Natural killer cell (primary cell): ENCODE data around the gene IGFL4. TPM values are rescaled to one million over a fixed set of nuclear protein-coding genes. Genes with fewer than 3 reads are reported as not detected.
"Not testable (repeated sequence)": the region's sequence is repeated elsewhere in the genome, so short reads cannot be mapped to it uniquely, and the experiment has no call there.

ENCODE experiments used
- ATAC-seq, 3 donors: fragments of 150-1000 bp in 2 of 3; fragments of 200-7000 bp in 1 of 3; cut with Tn5 transposase; 1 replicate in 1 of 3; 2 replicates in 2 of 3; pipeline ENCODE4 v1.10.0; 2021; ENCODE audit warnings: mild to moderate bottlenecking in 2 of 3, moderate library complexity in 2 of 3
- DNase-seq, 2 donors: peaks; one replicate each; pipeline versions ENCODE4 v3.0.0 to v3.0.0-alpha.2; 2013 to 2021; ENCODE audit warnings: mixed read lengths in 1 of 2
- H3K27ac ChIP-seq: one replicate; pipeline ENCODE4 v1.5.1; 2013; ENCODE audit warnings: mild to moderate bottlenecking, low read length
- H3K27me3 ChIP-seq: one replicate; pipeline ENCODE4 v1.6.1; 2013; ENCODE audit warnings: low read length; ENCODE audit not compliant: control insufficient read depth, insufficient read depth
- H3K36me3 ChIP-seq: one replicate; pipeline ENCODE4 v1.6.1; 2013; ENCODE audit warnings: low read length; ENCODE audit not compliant: control insufficient read depth, insufficient read depth
- H3K4me1 ChIP-seq: one replicate; pipeline ENCODE4 v1.6.1; 2013; ENCODE audit warnings: low read length; ENCODE audit not compliant: control insufficient read depth, insufficient read depth
- H3K4me3 ChIP-seq: one replicate; pipeline ENCODE4 v1.5.1; 2013; ENCODE audit warnings: low read length
- H3K9me3 ChIP-seq: one replicate; pipeline ENCODE4 v1.6.1; 2013; ENCODE audit warnings: low read length; ENCODE audit not compliant: control insufficient read depth, insufficient read depth
- H3K27ac Mint-ChIP-seq, 2 donors: one replicate each; pipeline ENCODE4 v1.8.0; 2022; ENCODE audit warnings: mild to moderate bottlenecking in 2 of 2, mixed read lengths in 2 of 2, moderate library complexity in 1 of 2
- H3K27me3 Mint-ChIP-seq, 2 donors: one replicate each; pipeline ENCODE4 v1.8.0; 2022; ENCODE audit warnings: low read depth in 2 of 2, mixed read lengths in 2 of 2
- H3K36me3 Mint-ChIP-seq: one replicate; pipeline ENCODE4 v1.8.0; 2022; ENCODE audit warnings: mixed read lengths
- H3K4me1 Mint-ChIP-seq, 2 donors: one replicate each; pipeline ENCODE4 v1.8.0; 2022; ENCODE audit warnings: mixed read lengths in 2 of 2
- H3K4me3 Mint-ChIP-seq: one replicate; pipeline ENCODE4 v1.8.0; 2022; ENCODE audit warnings: mild to moderate bottlenecking, moderate library complexity, mixed read lengths
- H3K9me3 Mint-ChIP-seq, 2 donors: one replicate each; pipeline ENCODE4 v1.8.0; 2022; ENCODE audit warnings: mixed read lengths in 2 of 2
- WGBS: methylation state at CpG from one replicate; pipeline ENCODE4 v1.1.7; 2013; ENCODE audit warnings: missing lambda C conversion rate; ENCODE audit not compliant: insufficient coverage; 5-methylcytosine and 5-hydroxymethylcytosine counted together
- intact Hi-C: fragments of 100-400 bp; cut with micrococcal nuclease; formaldehyde crosslinking; loops from one replicate; pipeline ENCODE4 v1.14.2; 2022
- total RNA-seq, 4 donors: library from RNA; stranded (reverse); fragments of 120-200 nt in 1 of 4; gene quantifications; one replicate each; pipeline versions ENCODE4 v1.2.3 to v1.2.4, GENCODE V29; 2013 to 2022
- TF ChIP-seq, protein P1 (sequence below): fragments of 200-600 bp; IDR thresholded peaks from one replicate; pipeline ENCODE4 v1.8.0; 2022; ENCODE audit warnings: antibody characterized with exemption

The IGFL4 gene
- total RNA-seq, 3 donors from 2014 or later (not counting 1 experiment from before 2014, with no cell fraction given): not detected

DNA sequence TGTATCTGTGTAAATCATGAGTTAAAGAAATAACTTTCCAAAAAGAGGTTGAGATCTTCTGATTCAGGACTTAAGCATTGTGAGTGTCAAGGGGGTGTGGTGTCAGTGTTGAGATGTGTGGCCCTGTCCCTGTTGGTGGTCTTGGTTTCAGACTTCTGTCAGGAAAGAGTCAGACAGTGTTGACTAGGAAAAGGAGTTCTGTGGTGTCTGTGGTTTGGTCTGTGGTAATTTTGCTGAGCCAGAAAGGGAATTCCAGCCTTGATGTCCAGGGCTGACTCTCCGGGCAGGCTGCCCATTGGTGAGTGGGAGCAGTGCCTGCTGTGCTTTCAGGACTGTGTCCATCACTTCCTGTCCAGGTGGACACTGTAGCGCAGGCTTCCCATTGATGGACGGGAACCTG is 39.8 kb upstream of the IGFL4 start:
- no peak for DNase-seq

DNA sequence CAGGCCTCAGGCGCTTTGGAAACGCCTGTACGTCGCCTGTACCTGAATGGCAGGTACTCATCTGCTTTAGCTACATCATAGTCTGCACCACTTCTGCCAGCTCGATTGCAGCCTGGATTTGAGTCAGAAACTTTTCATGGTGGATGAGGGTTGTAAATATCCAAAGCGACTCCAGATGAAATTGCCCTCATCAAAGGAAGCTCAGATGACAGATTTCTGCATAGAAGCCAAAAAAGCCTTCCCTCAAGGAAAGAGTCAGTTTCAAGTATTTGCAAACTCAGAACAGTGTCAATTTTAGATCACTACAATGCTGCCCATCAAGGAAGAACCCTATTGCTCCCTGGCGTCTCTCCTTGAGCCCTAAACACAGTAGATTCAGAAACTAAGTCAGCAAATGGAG is 38.8 kb upstream of the IGFL4 start:
- H3K27ac Mint-ChIP-seq: no peak overlapping the region
- H3K4me3 ChIP-seq: no peak overlapping the region

More for the DNA sequence above, 39.8 kb upstream of the IGFL4 start:
- Histone ChIP-seq H3K4me1 (no peaks in the 10 kb centered on the region), H3K9me3 (peaks cover 8% of the 10 kb centered on the region), H3K4me3 (no peak overlapping the region), H3K27me3 (peaks cover 54% of the 10 kb centered on the region), H3K27ac (no peak overlapping the region), H3K36me3 (no peaks in the 10 kb centered on the region)
- Mint-ChIP-seq H3K27ac (no peak overlapping the region), H3K9me3 (peaks cover 0 to 4% of the 10 kb centered on the region in 2 donors), H3K4me3 (no peak overlapping the region), H3K27me3 (peaks cover 61 to 78% of the 10 kb centered on the region in 2 donors), H3K36me3 (peaks cover 9% of the 10 kb centered on the region), H3K4me1 (peaks cover 0 to 6% of the 10 kb centered on the region in 2 donors)
- WGBS: 60% methylated on average over 3 of the region's 3 CpGs
- intact Hi-C loops: no loop called here
- no peak for ATAC-seq
- TF ChIP-seq, protein P1, sequence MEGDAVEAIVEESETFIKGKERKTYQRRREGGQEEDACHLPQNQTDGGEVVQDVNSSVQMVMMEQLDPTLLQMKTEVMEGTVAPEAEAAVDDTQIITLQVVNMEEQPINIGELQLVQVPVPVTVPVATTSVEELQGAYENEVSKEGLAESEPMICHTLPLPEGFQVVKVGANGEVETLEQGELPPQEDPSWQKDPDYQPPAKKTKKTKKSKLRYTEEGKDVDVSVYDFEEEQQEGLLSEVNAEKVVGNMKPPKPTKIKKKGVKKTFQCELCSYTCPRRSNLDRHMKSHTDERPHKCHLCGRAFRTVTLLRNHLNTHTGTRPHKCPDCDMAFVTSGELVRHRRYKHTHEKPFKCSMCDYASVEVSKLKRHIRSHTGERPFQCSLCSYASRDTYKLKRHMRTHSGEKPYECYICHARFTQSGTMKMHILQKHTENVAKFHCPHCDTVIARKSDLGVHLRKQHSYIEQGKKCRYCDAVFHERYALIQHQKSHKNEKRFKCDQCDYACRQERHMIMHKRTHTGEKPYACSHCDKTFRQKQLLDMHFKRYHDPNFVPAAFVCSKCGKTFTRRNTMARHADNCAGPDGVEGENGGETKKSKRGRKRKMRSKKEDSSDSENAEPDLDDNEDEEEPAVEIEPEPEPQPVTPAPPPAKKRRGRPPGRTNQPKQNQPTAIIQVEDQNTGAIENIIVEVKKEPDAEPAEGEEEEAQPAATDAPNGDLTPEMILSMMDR: no peak

DNA sequence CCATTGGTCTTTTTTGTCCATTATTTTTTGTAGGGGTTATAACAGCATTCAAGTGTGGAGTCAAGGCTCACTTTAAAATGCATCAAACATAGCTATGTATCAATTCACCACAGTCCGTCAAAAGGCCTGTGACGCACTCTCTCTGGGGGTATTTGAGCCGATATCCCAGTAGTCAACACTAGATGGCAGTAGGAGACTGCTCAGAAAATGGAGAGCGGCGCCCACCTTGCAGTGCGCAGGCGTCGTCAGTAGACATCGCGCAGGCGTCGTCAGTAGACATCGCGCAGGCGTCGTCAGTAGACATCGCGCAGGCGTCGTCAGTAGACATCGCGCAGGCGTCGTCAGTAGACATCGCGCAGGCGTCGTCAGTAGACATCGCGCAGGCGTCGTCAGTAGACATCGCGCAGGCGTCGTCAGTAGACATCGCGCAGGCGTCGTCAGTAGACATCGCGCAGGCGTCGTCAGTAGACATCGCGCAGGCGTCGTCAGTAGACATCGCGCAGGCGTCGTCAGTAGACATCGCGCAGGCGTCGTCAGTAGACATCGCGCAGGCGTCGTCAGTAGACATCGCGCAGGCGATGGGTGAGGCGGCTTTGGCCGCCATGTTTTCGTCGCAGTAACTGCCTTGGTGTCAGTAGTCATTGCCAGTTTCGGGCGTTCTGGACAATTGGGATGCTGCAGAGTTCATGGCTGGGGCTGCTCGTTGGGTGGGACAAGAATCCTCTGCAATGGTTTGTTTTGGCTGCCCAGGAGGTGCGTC is 38.0 kb upstream of the IGFL4 start:
- WGBS: 43% methylated on average over 29 of the region's 71 CpGs
- H3K9me3 Mint-ChIP-seq, H3K27ac Mint-ChIP-seq, H3K4me1 ChIP-seq, H3K36me3 ChIP-seq, H3K36me3 Mint-ChIP-seq, H3K4me1 Mint-ChIP-seq, H3K9me3 ChIP-seq, H3K27ac ChIP-seq, H3K4me3 Mint-ChIP-seq, H3K4me3 ChIP-seq, intact Hi-C loops: not testable (repeated sequence)
- H3K27me3 ChIP-seq: peaks cover 50% of the 10 kb centered on the region
- H3K27me3 Mint-ChIP-seq: peaks cover 55 to 82% of the 10 kb centered on the region in 2 donors
- DNase-seq (peak in 1 of 2 donors; percentile 23), ATAC-seq (peak in 1 of 3 donors; percentile 46)

More for the DNA sequence above, 38.8 kb upstream of the IGFL4 start:
- no peak for ATAC-seq
- Histone ChIP-seq H3K36me3 (no peaks in the 10 kb centered on the region), H3K27ac (no peak overlapping the region), H3K27me3 (peaks cover 52% of the 10 kb centered on the region), H3K4me1 (no peaks in the 10 kb centered on the region), H3K9me3 (peaks cover 5% of the 10 kb centered on the region)
- Mint-ChIP-seq H3K27me3 (peaks cover 59 to 85% of the 10 kb centered on the region in 2 donors), H3K4me3 (no peak overlapping the region), H3K9me3 (no peaks in the 10 kb centered on the region), H3K36me3 (peaks cover 5% of the 10 kb centered on the region), H3K4me1 (peaks cover 0 to 6% of the 10 kb centered on the region in 2 donors)
- DNase-seq: no peak
- 80% methylated on average over 7 of the region's 7 CpGs for WGBS
- TF ChIP-seq, protein P1: no peak
- intact Hi-C loops: no loop called here

DNA sequence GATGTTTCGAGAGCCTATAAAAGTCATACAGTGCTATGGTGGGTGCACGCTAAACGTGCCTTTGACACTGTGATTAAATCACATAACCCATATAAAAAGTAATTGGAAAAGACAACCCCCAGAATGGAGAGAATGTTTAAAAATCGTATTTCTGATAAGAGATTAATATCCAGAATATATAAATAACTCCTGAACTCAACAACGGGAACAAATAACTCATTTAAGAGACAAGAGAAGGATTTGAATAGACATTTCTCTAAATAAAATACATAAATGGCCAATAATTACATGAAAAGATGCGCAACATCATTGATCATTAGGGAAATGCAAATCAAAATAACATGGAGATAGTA is 37.0 kb upstream of the IGFL4 start:
- TF ChIP-seq, protein P1: no peak
- Mint-ChIP-seq H3K4me1 (peaks cover 0 to 6% of the 10 kb centered on the region in 2 donors), H3K27ac (no peak overlapping the region), H3K4me3 (no peak overlapping the region), H3K27me3 (peaks cover 50 to 82% of the 10 kb centered on the region in 2 donors), H3K9me3 (no peaks in the 10 kb centered on the region), H3K36me3 (peaks cover 5% of the 10 kb centered on the region)
- peaks cover 56% of the 10 kb centered on the region for H3K27me3 ChIP-seq
- WGBS: 50% methylated on average over 3 of the region's 6 CpGs
- no peaks in the 10 kb centered on the region for H3K4me1 ChIP-seq
- intact Hi-C loops: no loop called here
- DNase-seq: no peak
- no peak overlapping the region for H3K27ac ChIP-seq
- ATAC-seq: no peak
- no peaks in the 10 kb centered on the region for H3K36me3 ChIP-seq
- no peak overlapping the region for H3K4me3 ChIP-seq
- H3K9me3 ChIP-seq: peaks cover 5% of the 10 kb centered on the region
